GM12875 (cell line): ENCODE data around the gene TRAP1.

Experiments
- H3K4me3 ChIP-seq: one replicate; pipeline ENCODE4 v1.5.1; 2011; ENCODE audit warnings: low read depth, low read length, control low read depth
- TF ChIP-seq, protein P1 (sequence below): IDR thresholded peaks from 2 replicates; pipeline ENCODE4 v1.5.1; 2011; ENCODE audit warnings: low read depth, mild to moderate bottlenecking, control low read depth, inconsistent platforms, low read length, moderate library complexity, borderline replicate concordance; ENCODE audit not compliant: insufficient read depth

TRAP1 gene

GRCh38 chr16:3625911-3626732 is 91.2 kb downstream of the TRAP1 start:
- H3K4me3 ChIP-seq, result no peak overlapping the region
- TF ChIP-seq, protein P1, sequence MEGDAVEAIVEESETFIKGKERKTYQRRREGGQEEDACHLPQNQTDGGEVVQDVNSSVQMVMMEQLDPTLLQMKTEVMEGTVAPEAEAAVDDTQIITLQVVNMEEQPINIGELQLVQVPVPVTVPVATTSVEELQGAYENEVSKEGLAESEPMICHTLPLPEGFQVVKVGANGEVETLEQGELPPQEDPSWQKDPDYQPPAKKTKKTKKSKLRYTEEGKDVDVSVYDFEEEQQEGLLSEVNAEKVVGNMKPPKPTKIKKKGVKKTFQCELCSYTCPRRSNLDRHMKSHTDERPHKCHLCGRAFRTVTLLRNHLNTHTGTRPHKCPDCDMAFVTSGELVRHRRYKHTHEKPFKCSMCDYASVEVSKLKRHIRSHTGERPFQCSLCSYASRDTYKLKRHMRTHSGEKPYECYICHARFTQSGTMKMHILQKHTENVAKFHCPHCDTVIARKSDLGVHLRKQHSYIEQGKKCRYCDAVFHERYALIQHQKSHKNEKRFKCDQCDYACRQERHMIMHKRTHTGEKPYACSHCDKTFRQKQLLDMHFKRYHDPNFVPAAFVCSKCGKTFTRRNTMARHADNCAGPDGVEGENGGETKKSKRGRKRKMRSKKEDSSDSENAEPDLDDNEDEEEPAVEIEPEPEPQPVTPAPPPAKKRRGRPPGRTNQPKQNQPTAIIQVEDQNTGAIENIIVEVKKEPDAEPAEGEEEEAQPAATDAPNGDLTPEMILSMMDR, result no peak

GRCh38 chr16:3625331-3625730 is 92.0 kb downstream of the TRAP1 start:
- TF ChIP-seq, protein P1, result no peak
- no peak overlapping the region for H3K4me3 ChIP-seq

DNA sequence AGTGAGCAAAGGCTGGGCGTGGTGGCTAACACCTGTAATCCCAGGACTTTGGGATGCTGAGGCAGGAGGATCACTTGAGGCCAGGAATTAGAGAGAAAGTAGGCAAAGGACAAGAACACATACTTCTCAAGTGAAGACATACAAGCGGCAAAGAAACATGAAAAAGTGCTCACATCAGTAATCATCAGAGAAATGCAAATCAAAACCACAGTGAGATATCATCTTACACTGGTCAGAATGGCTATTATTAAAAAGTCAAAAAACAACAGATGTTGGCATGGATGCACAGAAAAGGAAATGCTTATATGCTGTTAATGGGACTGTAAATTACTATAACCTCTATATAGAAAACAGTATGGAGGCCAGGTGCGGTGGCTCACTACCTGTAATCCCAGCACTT is 93.7 kb downstream of the TRAP1 start:
- H3K4me3 ChIP-seq, result no peak overlapping the region
- TF ChIP-seq, protein P1, result no peak

DNA sequence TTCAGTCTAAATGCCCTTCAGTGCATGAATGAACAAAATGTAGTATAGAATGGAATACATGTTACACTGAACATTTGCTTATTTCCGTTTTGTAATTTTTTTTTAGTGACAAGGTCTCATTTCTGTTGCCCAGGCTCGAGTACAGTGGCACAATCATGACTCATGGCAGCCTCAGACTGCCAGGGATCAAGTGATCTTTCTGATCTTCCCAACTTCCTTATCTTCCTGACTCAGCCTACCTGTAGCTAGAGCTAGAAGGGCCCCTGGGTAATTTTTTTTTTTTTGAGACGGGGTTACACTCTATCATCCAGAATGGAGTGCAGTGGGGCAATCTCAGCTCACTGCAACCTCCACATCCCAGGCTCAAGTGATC is 98.6 kb downstream of the TRAP1 start:
- TF ChIP-seq, protein P1, result no peak

GRCh38 chr16:3612510-3613466 is 104.5 kb downstream of the TRAP1 start:
- peak overlapping the region; percentile 91 for H3K4me3 ChIP-seq
- TF ChIP-seq, protein P1, result no peak

More for the DNA sequence above, 98.6 kb downstream of the TRAP1 start:
- no peak overlapping the region for H3K4me3 ChIP-seq

DNA sequence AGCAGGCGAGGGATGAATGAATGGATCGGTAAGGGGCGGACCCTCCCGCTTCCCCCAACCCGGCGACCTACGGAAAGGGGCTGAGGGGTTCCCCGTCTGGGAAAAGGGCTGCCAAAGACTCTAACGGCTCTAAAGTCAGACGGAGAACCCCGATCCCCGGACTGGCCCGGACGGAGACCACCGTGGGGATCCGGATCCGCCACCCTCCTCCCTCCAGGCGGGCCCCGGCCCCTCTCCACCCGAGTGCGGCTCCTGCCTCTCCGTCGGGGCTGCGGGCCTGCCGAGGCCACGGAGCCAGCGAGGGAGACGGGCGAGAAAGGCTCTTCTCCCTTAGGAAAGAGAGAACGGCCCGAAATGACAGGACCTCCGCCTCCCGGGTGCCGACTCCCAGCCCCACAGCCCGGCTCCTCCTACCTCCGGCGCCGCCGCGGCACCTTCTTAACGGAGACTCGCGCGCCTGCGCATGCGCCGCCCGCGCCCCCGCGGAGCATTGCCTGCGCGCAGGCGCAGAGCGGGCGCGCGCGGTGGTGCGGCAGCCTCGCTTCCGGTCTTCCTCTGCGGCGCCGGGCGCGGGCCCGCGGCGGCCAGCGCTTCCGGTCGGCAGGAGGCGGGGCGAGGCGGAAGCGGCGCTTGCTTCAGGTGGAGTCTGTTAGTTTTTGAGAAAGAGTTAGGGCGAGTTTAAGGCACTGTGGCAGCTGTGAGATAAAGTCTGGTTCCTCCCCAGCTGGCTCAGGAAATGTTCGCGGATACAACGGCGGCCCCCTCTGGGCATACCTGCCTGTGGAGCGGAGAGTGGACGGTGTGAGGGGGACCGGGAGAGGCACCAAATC is 106.0 kb downstream of the TRAP1 start, which contains the start of gene SLX4:
Gene SLX4 (minus strand): TSS at position 461 of the 830 bp plus-strand sequence. CDS start 2,642 bp downstream, outside the sequence.
- TF ChIP-seq, protein P1, result no peak
- peak within 1 kb of the TSS; percentile 91 for H3K4me3 ChIP-seq
